GM12872 (cell line): ENCODE data around the gene EFCAB12.

Experiments
- CTCF ChIP-seq: IDR thresholded peaks from 3 replicates; pipeline ENCODE4 v1.5.1; 2011; ENCODE audit warnings: low read depth, mild to moderate bottlenecking, low read length, moderate library complexity; ENCODE audit not compliant: insufficient read depth

Gene EFCAB12

GRCh38 chr3:129460155-129460554 is 31.7 kb upstream of the EFCAB12 start:
- no peak for TF ChIP-seq CTCF

GRCh38 chr3:129453732-129454131 is 25.3 kb upstream of the EFCAB12 start:
- TF ChIP-seq CTCF, result no peak

GRCh38 chr3:129449279-129450115 is 21.1 kb upstream of the EFCAB12 start:
- no peak for TF ChIP-seq CTCF

GRCh38 chr3:129448186-129448895 is 19.9 kb upstream of the EFCAB12 start:
- no peak for TF ChIP-seq CTCF

GRCh38 chr3:129446926-129447325 is 18.5 kb upstream of the EFCAB12 start:
- no peak for TF ChIP-seq CTCF

- TF ChIP-seq CTCF, result no peak
These were observed 17.0 kb upstream of the EFCAB12 start for GRCh38 chr3:129445471-129445870.

- TF ChIP-seq CTCF, result no peak
These were observed 14.5 kb upstream of the EFCAB12 start for GRCh38 chr3:129442947-129443346.
